SK-N-SH (cell line): ENCODE measurements around the gene RTN4. TPM values are rescaled to one million over a fixed set of nuclear protein-coding genes. Genes with fewer than 3 reads are reported as not detected.

Experiments
- CTCF ChIA-PET: fragments of 300-600, 350-600 bp; formaldehyde crosslinking; extraction: SDS; loops from one replicate; lab custom pipeline; 2021; lab: Yijun Ruan, JAX
- POLR2A ChIA-PET: fragments of 350-600 bp; sonication (Branson Sonifier 250); formaldehyde crosslinking; extraction: SDS; loops from one replicate; lab custom pipeline; 2020; ENCODE audit warnings: antibody characterized with exemption, inconsistent platforms; lab: Yijun Ruan, JAX
- DNase-seq: peaks from one replicate; pipeline ENCODE4 v3.0.0; 2012
- H2AFZ ChIP-seq: fragments of 200-600 bp; sonication (generic); 2 replicates; pipeline ENCODE4 v1.8.1; 2016; ENCODE audit warnings: antibody characterized with exemption, mild to moderate bottlenecking, low read depth
- H3F3A ChIP-seq: fragments of 200-600 bp; sonication (generic); replicated peaks from 2 replicates; pipeline ENCODE3; 2016; ENCODE audit warnings: antibody characterized with exemption, mild to moderate bottlenecking; ENCODE audit not compliant: insufficient read depth
- H3K27ac ChIP-seq, 2 experiments: fragments of 200-500 bp in 1 of 2; fragments of 200-600 bp in 1 of 2; sonication (Bioruptor generic) in 1 of 2; sonication (generic), shearing (Covaris generic) in 1 of 2; 2 replicates each; pipeline versions ENCODE4 v1.5.1 to v1.6.1; 2014 to 2016; ENCODE audit warnings: low read depth in 2 of 2, inconsistent platforms in 1 of 2, low read length in 1 of 2, mild to moderate bottlenecking in 1 of 2, mixed read lengths in 1 of 2
- H3K27me3 ChIP-seq: fragments of 200-600 bp; sonication (generic), shearing (Covaris generic); 2 replicates; pipeline ENCODE4 v1.6.1; 2016; ENCODE audit warnings: mixed run types; ENCODE audit not compliant: insufficient read depth
- H3K36me3 ChIP-seq, 2 experiments: fragments of 200-500 bp in 1 of 2; fragments of 200-600 bp in 1 of 2; sonication (Bioruptor generic) in 1 of 2; sonication (generic) in 1 of 2; replicated peaks in 1 of 2; 2 replicates each; pipeline versions ENCODE3 to v1.5.1; 2014 to 2016; ENCODE audit warnings: low read length in 1 of 2, mild to moderate bottlenecking in 1 of 2; ENCODE audit not compliant: insufficient read depth in 2 of 2, control insufficient read depth in 1 of 2
- H3K4me1 ChIP-seq, 2 experiments: fragments of 200-500 bp in 1 of 2; fragments of 200-600 bp in 1 of 2; sonication (Bioruptor generic) in 1 of 2; sonication (generic), shearing (Covaris generic) in 1 of 2; 2 replicates each; pipeline versions ENCODE4 v1.5.1 to v1.6.1; 2014 to 2016; ENCODE audit warnings: low read depth in 1 of 2, low read length in 1 of 2, mixed run types in 1 of 2; ENCODE audit not compliant: insufficient read depth in 2 of 2, control insufficient read depth in 1 of 2
- H3K4me2 ChIP-seq: fragments of 200-600 bp; sonication (generic), shearing (Covaris generic); 2 replicates; pipeline ENCODE4 v1.6.1; 2017; ENCODE audit warnings: mixed run types
- H3K4me3 ChIP-seq, 2 experiments: fragments of 200-500 bp in 1 of 2; fragments of 200-600 bp in 1 of 2; sonication (Bioruptor generic) in 1 of 2; sonication (generic), shearing (Covaris generic) in 1 of 2; 2 replicates each; pipeline versions ENCODE4 v1.5.1 to v1.8.1; 2014 to 2016; ENCODE audit warnings: low read depth in 2 of 2, inconsistent platforms in 1 of 2, low read length in 1 of 2, mild to moderate bottlenecking in 1 of 2, mixed read lengths in 1 of 2, moderate library complexity in 1 of 2
- H3K79me2 ChIP-seq: fragments of 200-600 bp; sonication (generic); 2 replicates; pipeline ENCODE4 v1.8.1; 2017; ENCODE audit warnings: mild to moderate bottlenecking; ENCODE audit not compliant: insufficient read depth
- H3K9ac ChIP-seq: fragments of 200-600 bp; sonication (generic); 2 replicates; pipeline ENCODE4 v1.6.1; 2017; ENCODE audit warnings: mixed run types
- H3K9me2 ChIP-seq: fragments of 200-600 bp; sonication (generic); 2 replicates; pipeline ENCODE4 v1.6.1; 2017; ENCODE audit warnings: mixed run types
- H3K9me3 ChIP-seq: fragments of 200-600 bp; sonication (generic); 2 replicates; pipeline ENCODE4 v1.6.1; 2017; ENCODE audit warnings: mixed run types, mild to moderate bottlenecking, moderate library complexity
- H4K20me1 ChIP-seq: fragments of 200-600 bp; sonication (generic); 2 replicates; pipeline ENCODE4 v1.6.1; 2017; ENCODE audit warnings: mild to moderate bottlenecking, mixed run types; ENCODE audit not compliant: insufficient read depth
- CTCF ChIP-seq: fragments of 200-600 bp; sonication (generic); IDR thresholded peaks from 2 replicates; pipeline ENCODE4 v1.6.1; 2017; ENCODE audit warnings: antibody characterized with exemption, mild to moderate bottlenecking, moderate library complexity
- EZH2phosphoT487 ChIP-seq: fragments of 200-600 bp; sonication (generic); IDR thresholded peaks from 2 replicates; pipeline ENCODE4 v1.6.1; 2017; ENCODE audit warnings: low read depth, mixed run types, mild to moderate bottlenecking, antibody characterized with exemption, moderate library complexity, borderline replicate concordance
- FOSL2 ChIP-seq: IDR thresholded peaks from 2 replicates; pipeline ENCODE4 v1.4.0; 2012; ENCODE audit warnings: low read depth, mild to moderate bottlenecking, moderate library complexity, borderline replicate concordance
- GABPA ChIP-seq: IDR thresholded peaks from 2 replicates; pipeline ENCODE4 v1.4.0; 2012; ENCODE audit warnings: low read depth, mild to moderate bottlenecking
- GATA2 ChIP-seq: sonication (generic); formaldehyde crosslinking; IDR thresholded peaks from 2 replicates; pipeline ENCODE4 v1.5.0; 2020; ENCODE audit warnings: mild to moderate bottlenecking, missing genetic modification reagents
- MAX ChIP-seq: IDR thresholded peaks from 2 replicates; pipeline ENCODE4 v1.4.0; 2012; ENCODE audit warnings: low read depth
- NFIC ChIP-seq: IDR thresholded peaks from 2 replicates; pipeline ENCODE4 v1.4.0; 2012; ENCODE audit warnings: borderline replicate concordance
- NRF1 ChIP-seq: IDR thresholded peaks from 2 replicates; pipeline ENCODE4 v1.6.1; 2012; ENCODE audit warnings: low read depth, mild to moderate bottlenecking, low read length
- POLR2AphosphoS5 ChIP-seq: IDR thresholded peaks from 2 replicates; pipeline ENCODE4 v1.6.1; 2012; ENCODE audit warnings: low read depth, low read length
- RCOR1 ChIP-seq: fragments of 150-350 bp; IDR thresholded peaks from 2 replicates; pipeline ENCODE4 v1.6.1; 2017; ENCODE audit warnings: antibody characterized with exemption, low read length
- REST ChIP-seq: IDR thresholded peaks from 2 replicates; pipeline ENCODE4 v1.6.1; 2012; ENCODE audit warnings: mild to moderate bottlenecking, low read depth, low read length, moderate library complexity
- SMC3 ChIP-seq: IDR thresholded peaks from 2 replicates; pipeline ENCODE4 v1.6.1; 2012; ENCODE audit warnings: low read depth, low read length, improper control_type of control experiment
- USF1 ChIP-seq: IDR thresholded peaks from 2 replicates; pipeline ENCODE4 v1.4.0; 2012; ENCODE audit warnings: low read depth, borderline replicate concordance
- WGBS: methylation state at CpG from one replicate; pipeline ENCODE4 v1.1.6; 2017; ENCODE audit warnings: low lambda C conversion rate; 5-methylcytosine and 5-hydroxymethylcytosine counted together
- polyA plus RNA-seq, 3 experiments: library from polyadenylated mRNA; depleted of rRNA; stranded (reverse); fragments of >200 nt; gene quantifications; 2 replicates each; pipeline ENCODE4 v1.2.3, GENCODE V29; 2012

RTN4 gene
- polyA plus RNA-seq, 1 of the 3 experiments (the other 2 are of a cell fraction), result 315 TPM

- no peak for TF ChIP-seq REST
- TF ChIP-seq EZH2phosphoT487, result no peak
- TF ChIP-seq USF1, result no peak
- no peak for TF ChIP-seq CTCF
- no peak for TF ChIP-seq RCOR1
- TF ChIP-seq GABPA, result no peak
Measured at GRCh38 chr2:54966837-54967236, 83.4 kb downstream of the RTN4 start (continued).

GRCh38 chr2:54966165-54966832, 84.0 kb downstream of the RTN4 start:
- no peak for DNase-seq
- no peaks in the 10 kb centered on the region for H3K27me3 ChIP-seq
- H3K9me2 ChIP-seq, result no peaks in the 10 kb centered on the region
- no peak overlapping the region for H3K4me2 ChIP-seq
- no peak overlapping the region for H3K9ac ChIP-seq
- no peak for TF ChIP-seq SMC3
- no peak for TF ChIP-seq MAX
- TF ChIP-seq FOSL2, result no peak
- no peak; the same call in none of the 2 replicates for TF ChIP-seq POLR2AphosphoS5
- TF ChIP-seq NFIC, result no peak
- no peak for TF ChIP-seq GATA2 (CRISPR knock-in tag)
- TF ChIP-seq NRF1, result no peak
- CTCF ChIA-PET, result interaction anchor here (0.8 to 1.5 kb wide), 2 partner anchors 12 to 82 kb away, joined by 4 read pairs; no protein-coding TSS in a partner anchor
- H3K4me3 ChIP-seq, result no peak overlapping the region
- 92% methylated on average over 8 of the region's 8 CpGs for WGBS
- H3F3A ChIP-seq, result peaks cover 45% of the 10 kb centered on the region
- peaks cover 31% of the 10 kb centered on the region for H3K79me2 ChIP-seq
- peaks cover 29% of the 10 kb centered on the region for H4K20me1 ChIP-seq
- H3K4me1 ChIP-seq, result peaks cover 3 to 4% of the 10 kb centered on the region in 2 experiments; a peak in 2 of 4 replicates
- H3K9me3 ChIP-seq, result no peaks in the 10 kb centered on the region
- POLR2A ChIA-PET, result no interaction called here
- no peak overlapping the region for H2AFZ ChIP-seq
- peaks cover 46 to 54% of the 10 kb centered on the region in 2 experiments for H3K36me3 ChIP-seq
- 0 out of 4 replicates have a peak overlapping the region, but pooled peaks of 1 of the 2 experiments have one; percentile 14 for H3K27ac ChIP-seq
